G401.6 (cell line): ENCODE measurements around the gene KRT36.

Experiments used
- FAIRE-seq: peaks from 2 replicates; lab custom pipeline; 2012; peaks lifted over from hg19 to GRCh38; lab: Jason Lieb, UNC

The KRT36 gene

GRCh38 chr17:41500131-41500911 is 10.6 kb upstream of the KRT36 start:
- no peak for FAIRE-seq

GRCh38 chr17:41499714-41500113 is 10.0 kb upstream of the KRT36 start:
- FAIRE-seq = no peak

- FAIRE-seq = no peak
Observed at GRCh38 chr17:41498276-41498675, 8.6 kb upstream of the KRT36 start.

GRCh38 chr17:41496803-41497484 is 7.2 kb upstream of the KRT36 start:
- no peak for FAIRE-seq

- no peak for FAIRE-seq
Observed at GRCh38 chr17:41494524-41494923, 4.8 kb upstream of the KRT36 start.

GRCh38 chr17:41492771-41493170 is 3.1 kb upstream of the KRT36 start:
- no peak for FAIRE-seq

- no peak for FAIRE-seq
Observed at GRCh38 chr17:41492351-41492750, 2.6 kb upstream of the KRT36 start.

GRCh38 chr17:41491476-41491875 is 1.8 kb upstream of the KRT36 start:
- no peak for FAIRE-seq

- FAIRE-seq = no peak
Observed at GRCh38 chr17:41490000-41490990, 585 bp upstream of the KRT36 start.

GRCh38 chr17:41486809-41487530 is 2.7 kb downstream of the KRT36 start:
- no peak for FAIRE-seq

- FAIRE-seq = no peak
Observed at GRCh38 chr17:41486316-41486715, 3.4 kb downstream of the KRT36 start.

- no peak for FAIRE-seq
Observed at GRCh38 chr17:41484920-41485904, 4.5 kb downstream of the KRT36 start.

GRCh38 chr17:41483991-41484826 is 5.5 kb downstream of the KRT36 start:
- no peak for FAIRE-seq

- no peak for FAIRE-seq
Observed at GRCh38 chr17:41483531-41483930, 6.2 kb downstream of the KRT36 start.

GRCh38 chr17:41481036-41481435 is 8.7 kb downstream of the KRT36 start, which contains the start of gene KRT35:
TSS of gene KRT35 (minus strand) at chr17:41481151. CDS start at chr17:41481097, 54 bp downstream.
- FAIRE-seq = no peak

- FAIRE-seq = no peak
Observed at GRCh38 chr17:41480581-41480980, 9.1 kb downstream of the KRT36 start.

GRCh38 chr17:41480136-41480535 is 9.6 kb downstream of the KRT36 start:
- no peak for FAIRE-seq

GRCh38 chr17:41478237-41478636 is 11.5 kb downstream of the KRT36 start:
- FAIRE-seq = no peak
